Stimulated activated CD4-positive, alpha-beta T cell treated with anti-CD3 and anti-CD28 coated beads, TNF-alpha, amount 100 ng/mL, for 24 hours (primary cell): Measurements from ENCODE around the gene ZBTB34.

Source experiments
- DNase-seq, 3 experiments: peaks; one replicate each; pipeline ENCODE4 v3.0.0-alpha.2; 2020; ENCODE audit warnings: low read depth in 3 of 3

The ZBTB34 gene

DNA sequence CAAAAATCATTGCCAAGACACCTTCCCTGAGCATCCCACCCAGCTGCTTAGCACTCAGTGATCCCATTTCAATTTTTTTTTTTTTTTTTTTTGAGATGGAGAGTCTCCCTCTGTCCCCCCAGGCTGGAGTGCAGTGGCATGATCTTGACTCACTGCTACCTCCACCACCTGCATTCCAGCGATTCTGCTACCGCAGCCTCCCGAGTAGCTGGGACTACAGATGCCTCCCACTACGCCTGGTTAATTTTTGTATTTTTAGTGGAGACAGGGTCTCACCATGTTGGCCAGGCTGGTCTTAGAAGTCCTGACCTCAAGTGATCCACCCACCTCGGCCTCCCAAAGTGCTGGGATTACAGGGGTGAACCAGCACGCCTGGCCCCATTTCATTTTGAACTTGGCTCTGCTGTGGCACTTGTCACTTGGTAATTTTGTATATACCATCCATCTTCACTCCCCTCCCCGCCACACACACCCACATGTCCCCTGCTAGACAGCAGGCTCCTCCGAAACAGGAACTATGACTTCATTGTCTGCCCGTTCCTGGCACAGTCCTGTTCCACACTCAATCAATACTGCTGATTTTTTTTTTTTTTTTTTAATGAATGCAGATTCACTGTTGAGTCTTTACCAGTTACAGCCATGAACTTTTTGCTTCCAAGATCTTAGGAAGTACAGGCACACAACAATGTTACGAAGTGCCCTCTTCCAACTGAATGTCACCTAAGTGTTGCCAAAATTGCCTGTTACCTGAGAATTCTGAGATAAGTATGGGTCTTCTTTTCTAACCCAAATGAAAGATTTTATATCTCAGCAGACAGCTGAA lies 17.3 kb upstream of the ZBTB34 start:
- no peak for DNase-seq

DNA sequence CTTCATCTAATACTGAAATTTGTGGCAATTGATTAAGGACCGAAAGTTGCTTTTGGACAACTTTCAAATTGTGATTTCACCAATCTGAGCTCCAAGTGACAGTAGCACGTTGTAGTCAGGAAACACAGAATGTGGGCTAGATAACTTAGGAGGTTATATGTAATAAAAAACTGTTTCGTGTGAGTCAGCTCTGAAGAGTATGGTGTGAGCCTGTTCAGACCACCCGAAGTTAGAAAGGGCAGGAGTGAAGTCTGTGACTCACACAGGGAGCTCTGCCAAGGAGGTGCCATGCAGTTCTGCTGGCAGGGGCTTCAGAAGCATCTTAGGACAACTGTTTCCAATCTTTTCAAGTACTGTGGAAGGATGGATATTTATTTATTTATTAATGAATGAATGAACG lies 16.4 kb upstream of the ZBTB34 start:
- DNase-seq = no peak

- DNase-seq = no peak
Measured at GRCh38 chr9:126847051-126847450, 13.4 kb upstream of the ZBTB34 start.

GRCh38 chr9:126849591-126850225 lies 10.7 kb upstream of the ZBTB34 start:
- no peak for DNase-seq

DNA sequence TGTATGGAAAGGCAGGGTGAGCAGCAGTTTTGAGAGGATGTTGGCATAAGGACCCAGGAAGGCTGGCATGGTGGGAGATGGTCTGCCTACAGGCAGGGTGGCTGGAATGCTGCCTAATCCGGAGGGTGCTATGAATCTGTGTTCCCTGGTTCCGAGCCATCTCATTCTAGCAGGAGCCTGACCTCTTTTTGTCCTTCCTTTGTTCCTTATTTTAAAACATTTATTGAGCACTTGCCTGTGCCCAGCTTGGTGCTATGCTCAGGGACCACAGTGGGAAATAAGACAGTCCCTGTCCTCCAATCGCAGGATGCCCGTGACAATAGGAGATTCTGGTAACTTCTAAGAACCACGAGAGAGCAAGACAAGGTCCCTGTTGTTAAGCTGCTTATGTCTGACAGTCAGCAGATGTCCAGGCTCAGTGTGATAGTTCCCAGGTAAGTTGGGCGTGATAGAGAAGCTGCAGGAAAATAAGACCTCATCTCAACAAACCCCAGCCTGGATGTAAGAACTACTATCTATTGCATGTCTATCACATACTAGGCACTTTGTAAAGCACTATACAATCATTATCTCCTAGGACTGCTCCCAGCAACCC lies 9.1 kb upstream of the ZBTB34 start:
- DNase-seq = no peak

DNA sequence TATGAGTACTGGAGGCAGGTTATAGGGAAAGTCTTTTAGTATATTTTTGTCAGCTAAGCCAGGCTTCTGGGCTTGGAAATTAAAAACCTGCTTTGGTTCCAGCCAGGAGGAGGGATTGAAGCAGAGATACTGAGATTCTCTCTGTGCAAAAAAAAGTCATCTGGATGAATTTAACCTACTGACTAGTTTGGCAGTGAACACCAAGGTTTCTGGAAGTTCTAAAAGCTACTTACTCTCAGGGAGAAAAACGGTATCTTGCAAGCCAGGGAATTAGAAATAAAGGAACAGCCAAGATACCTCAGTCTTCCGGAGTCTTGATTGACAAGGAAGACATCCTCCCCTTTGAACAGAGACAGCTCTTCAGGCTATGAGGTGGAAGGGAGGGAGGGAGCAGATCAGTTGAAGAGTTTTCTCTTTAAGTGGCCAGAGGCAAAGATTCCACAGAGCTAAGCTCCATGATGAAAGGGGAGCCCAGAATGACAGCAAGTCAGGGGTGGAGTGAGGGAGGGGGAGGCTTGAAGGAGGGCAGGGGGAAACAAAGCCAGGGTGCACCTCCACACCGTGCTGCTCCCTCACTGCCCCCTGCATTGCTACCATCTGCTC lies 8.3 kb upstream of the ZBTB34 start:
- DNase-seq = no peak

GRCh38 chr9:126853667-126854066 lies 6.8 kb upstream of the ZBTB34 start:
- DNase-seq = no peak

DNA sequence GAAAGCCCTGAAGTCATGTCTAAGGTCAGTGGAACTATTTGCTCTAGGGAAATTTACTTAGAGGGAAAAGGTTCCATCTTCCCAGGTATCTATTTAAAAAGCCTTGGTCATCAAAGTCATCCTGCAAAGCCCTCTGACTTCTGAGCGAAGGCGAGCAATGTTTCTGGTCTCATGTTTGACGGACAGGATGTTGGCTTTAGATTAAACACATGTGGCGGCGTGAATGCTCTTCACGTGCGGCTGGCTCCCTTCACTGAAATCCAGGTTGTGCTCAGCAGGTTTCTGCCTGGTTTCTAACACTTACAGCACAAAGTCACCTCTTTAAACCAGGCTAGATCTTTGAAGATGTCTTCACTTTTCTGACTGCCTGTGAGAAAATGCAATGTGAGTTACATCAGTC lies 5.7 kb upstream of the ZBTB34 start:
- no peak for DNase-seq

GRCh38 chr9:126856326-126856877 lies 4.0 kb upstream of the ZBTB34 start:
- no peak for DNase-seq

DNA sequence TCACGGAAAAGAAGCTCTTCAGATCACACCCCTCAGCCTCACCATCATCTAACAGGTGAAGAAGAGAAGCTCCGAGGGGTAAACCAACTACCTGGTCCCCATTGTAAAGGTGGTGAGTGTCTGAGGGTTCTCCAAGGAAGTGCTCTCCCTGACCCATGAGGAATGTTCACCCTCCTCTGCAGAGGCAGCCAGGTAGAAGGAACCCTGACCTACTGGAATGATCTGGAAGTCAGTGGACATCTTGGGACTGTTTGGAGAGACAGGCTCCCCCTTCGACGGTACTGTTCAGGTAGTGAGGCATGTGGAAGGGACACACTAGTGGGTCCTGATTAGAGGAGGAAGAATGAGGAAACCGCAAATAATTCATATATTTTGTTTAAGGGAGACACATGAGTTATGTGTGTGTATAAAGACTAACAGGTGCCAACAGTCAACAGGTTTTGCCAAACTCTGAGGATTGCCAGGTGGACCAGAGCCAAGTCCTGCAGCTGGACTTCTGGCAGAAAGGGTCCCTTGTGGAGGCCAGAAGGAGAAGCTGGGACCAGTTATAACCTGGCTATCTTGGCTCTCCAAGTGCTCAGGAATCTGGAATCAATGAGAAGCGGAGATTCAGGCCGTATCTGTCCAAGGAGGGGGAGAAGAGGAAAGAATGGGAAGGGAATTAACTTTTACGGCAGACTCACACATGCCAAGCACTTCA lies 3.0 kb upstream of the ZBTB34 start:
- no peak for DNase-seq

GRCh38 chr9:126859111-126859510 lies 1.3 kb upstream of the ZBTB34 start:
- DNase-seq = no peak

DNA sequence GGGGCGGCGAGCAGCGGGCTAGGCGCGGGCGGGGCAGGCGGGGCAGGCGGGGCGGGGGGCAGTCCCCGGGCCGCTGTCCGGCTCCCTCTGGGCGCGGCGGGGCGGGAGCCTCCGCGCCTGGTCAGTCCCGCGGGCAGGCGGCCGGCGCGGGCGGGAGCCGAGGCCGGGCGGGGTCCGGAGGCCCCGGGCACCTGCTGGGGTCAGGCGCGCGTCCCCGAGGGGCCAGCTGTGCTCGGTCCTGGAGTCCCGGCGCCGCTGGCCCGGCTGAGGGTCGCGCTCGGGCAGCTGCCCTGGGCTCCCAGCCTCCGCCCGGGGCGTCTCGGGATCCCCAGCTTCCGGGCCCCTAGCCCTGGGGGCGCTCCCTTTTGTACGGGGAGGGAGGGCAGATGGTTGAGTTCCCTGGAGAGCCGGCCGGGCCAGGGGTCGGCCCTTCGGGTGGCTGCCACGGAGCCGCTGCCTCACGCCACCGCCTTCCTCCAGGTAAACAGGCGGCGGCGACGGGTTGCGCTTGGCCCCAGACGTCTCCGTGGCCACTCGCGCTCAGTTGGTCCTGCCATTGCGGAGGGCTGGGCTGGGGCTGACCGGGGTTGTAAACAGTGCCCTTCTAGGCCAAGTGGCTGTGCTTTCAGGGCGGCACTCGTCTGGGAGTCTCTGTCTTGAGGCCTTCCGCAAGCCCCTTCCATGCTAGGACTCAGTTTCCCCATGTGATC lies 473 bp downstream of the ZBTB34 start:
- DNase-seq = peak in 1 of 3 experiments; percentile 12

DNA sequence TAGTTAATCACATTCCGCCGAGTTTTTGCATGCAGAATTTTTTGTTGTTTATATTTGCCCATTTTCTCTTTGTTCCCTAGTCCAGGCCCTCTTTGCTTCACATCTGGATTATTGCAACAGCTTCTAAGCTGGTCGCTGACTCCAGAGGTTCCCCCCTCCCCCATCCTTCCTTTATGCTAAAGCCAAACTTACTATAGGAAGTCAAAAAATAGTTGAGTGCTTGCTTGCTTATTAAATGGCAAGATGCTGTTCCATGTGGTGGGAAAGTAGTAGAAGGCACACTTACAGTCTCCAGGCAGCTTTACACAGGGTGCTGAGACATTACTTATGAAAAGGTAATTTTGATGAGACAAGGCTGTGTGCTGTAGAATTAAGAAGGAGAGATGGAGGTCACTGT lies 1.3 kb downstream of the ZBTB34 start:
- DNase-seq = no peak

DNA sequence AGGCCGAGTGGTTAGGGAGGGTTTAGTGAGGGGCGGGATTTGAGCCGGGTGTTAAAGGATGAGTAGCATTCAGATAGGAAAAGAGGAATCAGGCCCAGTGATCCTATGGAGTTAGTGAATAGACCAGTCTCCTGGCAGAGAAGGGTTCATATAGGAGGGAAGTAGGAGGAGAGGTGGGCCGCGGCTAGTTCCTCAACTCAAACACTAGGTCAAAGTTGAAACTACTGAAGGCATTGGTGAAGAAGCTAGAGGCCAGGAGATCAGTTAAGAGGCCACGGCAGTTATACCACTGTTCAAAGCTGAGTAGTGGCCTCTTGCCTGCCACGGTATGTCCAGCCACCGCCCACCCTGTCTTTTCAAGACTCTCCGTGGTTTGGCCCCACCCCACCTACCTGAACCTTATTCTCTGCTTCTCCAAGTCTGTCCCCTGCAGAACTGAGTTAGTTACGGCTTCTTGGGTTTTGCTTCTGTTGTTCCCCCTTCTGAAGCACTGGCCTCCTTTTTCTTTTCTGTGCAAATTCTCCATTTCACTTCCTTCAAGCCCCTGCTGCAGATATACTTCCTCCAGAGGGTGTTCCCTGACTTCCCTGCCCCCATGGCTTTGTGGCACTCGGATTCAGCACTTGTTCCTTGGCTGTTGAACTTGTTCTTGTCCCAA lies 1.8 kb downstream of the ZBTB34 start:
- DNase-seq = no peak

DNA sequence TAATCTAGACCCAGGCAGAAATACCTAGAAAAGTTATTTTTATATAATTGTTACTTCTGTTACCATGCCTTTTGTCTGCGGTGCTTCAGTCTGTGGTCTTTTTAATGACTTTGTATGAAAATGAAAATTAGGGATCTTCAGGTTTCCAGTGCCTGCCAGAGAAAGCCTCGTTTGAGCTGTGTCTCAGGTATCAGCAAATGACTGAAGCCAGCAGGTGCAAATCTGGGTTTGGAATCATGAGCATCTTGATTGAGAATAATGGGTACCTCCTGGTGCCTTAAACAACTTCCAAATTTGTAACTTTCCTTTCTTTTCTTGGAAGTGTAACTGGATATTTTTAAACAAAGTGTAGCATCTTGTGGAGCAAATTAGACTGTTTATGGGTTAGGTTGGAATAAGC lies 4.3 kb downstream of the ZBTB34 start:
- DNase-seq = no peak

DNA sequence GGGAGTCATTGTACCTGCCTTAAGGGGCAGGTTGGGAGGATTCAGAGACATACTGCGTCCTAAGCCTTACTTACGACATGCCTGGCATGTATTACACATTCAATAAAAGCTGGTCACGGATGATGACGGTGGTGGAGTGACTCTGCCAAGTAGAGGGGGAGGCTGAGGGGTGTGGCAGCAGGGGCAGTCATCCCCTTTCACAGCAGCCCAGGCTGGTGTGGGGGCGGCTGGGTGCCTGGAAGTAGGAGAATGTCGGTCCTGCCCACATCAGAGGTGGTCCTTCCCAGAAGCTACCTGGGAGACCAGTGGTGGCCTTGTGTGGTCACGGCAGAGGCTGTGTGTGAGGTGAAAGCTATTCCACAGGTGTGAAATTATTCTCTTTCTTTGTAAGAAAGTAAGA lies 8.9 kb downstream of the ZBTB34 start:
- DNase-seq = no peak

- DNase-seq = no peak
Measured at GRCh38 chr9:126872516-126872915, 12.1 kb downstream of the ZBTB34 start.

DNA sequence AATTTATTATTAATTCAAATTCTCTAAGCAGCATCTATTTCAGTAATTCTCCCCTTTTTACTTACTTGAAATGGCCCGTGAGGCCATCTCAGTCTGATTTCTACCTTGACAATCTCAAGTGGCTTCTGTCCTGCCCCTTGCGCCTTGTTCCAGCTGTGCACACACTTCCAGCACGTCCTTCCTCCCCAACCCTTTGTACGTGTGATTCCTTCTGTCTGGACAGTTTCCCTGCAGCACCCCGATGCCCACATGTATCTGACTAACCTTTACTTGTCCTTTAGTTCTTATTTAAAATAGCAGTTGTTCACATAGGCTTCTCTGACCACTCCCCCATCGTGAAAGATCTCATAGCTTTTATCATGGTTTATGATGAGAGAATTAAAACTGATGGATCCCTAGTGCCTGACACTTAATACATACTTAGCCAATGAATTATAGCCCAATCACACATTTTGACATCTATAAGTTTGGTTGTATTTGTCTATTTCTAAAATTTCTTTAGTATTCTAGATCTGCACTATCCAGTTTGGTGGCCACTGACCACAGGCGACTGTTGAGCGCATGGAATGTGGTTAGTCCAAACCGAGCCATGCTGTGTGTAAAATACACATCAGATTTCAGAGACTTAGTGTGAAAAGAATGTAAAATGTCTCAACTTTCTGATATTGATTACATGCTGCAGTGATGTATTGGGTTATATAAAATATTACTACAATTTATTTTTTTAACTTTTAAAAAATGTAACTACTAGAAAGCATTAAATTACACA lies 14.3 kb downstream of the ZBTB34 start:
- no peak for DNase-seq

- no peak for DNase-seq
Measured at GRCh38 chr9:126875756-126876510, 15.5 kb downstream of the ZBTB34 start.
